Measurements from ENCODE around the gene BUD31.

DNA sequence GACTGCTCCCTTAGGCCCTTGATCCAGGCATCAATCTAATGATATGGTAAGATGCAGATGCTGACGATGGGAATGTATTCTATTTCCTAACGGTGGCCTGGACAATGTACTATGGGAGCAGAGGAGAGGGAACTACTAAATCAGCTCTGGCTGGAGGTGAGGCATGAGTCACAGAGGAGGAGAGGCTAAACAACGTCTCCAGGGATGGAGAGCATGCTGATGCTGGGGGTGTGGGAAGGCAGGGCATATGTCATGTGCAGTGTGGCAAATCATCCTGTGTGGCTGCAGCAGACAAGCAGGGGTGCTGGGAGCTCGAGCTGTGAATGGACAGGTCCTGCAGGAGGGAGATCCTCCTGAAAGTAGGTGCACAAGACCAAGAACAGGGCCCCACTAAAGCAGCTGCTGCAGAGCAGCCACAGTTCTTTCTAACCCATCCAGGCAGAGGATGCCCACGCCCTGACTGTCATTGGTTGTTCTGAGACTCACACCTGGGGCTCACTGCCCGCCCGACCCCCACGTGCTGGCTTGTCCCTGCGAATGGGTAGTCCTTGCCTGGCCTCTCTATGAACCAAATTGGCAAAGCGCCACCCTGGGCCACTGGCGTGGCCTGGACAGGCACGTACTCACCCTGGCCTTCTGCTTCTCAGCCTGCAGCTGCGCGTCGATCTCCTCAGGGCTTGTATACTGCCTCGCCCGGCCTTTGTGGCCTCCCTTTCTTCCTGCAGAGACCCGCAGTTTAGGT is 4.4 kb upstream of the BUD31 start:
- TF ChIP-seq, protein P1, sequence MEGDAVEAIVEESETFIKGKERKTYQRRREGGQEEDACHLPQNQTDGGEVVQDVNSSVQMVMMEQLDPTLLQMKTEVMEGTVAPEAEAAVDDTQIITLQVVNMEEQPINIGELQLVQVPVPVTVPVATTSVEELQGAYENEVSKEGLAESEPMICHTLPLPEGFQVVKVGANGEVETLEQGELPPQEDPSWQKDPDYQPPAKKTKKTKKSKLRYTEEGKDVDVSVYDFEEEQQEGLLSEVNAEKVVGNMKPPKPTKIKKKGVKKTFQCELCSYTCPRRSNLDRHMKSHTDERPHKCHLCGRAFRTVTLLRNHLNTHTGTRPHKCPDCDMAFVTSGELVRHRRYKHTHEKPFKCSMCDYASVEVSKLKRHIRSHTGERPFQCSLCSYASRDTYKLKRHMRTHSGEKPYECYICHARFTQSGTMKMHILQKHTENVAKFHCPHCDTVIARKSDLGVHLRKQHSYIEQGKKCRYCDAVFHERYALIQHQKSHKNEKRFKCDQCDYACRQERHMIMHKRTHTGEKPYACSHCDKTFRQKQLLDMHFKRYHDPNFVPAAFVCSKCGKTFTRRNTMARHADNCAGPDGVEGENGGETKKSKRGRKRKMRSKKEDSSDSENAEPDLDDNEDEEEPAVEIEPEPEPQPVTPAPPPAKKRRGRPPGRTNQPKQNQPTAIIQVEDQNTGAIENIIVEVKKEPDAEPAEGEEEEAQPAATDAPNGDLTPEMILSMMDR (IDR thresholded peaks at IDR 0.05), result no peak
- TF ChIP-seq EP300 (IDR thresholded peaks at IDR 0.05), result no peak
